ENCODE results near the gene TMEM200A.

- TF ChIP-seq, protein P1, sequence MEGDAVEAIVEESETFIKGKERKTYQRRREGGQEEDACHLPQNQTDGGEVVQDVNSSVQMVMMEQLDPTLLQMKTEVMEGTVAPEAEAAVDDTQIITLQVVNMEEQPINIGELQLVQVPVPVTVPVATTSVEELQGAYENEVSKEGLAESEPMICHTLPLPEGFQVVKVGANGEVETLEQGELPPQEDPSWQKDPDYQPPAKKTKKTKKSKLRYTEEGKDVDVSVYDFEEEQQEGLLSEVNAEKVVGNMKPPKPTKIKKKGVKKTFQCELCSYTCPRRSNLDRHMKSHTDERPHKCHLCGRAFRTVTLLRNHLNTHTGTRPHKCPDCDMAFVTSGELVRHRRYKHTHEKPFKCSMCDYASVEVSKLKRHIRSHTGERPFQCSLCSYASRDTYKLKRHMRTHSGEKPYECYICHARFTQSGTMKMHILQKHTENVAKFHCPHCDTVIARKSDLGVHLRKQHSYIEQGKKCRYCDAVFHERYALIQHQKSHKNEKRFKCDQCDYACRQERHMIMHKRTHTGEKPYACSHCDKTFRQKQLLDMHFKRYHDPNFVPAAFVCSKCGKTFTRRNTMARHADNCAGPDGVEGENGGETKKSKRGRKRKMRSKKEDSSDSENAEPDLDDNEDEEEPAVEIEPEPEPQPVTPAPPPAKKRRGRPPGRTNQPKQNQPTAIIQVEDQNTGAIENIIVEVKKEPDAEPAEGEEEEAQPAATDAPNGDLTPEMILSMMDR (IDR thresholded peaks at IDR 0.05; ENCODE audit: borderline replicate concordance, extremely low read depth, low read length, poor library complexity, severe bottlenecking), result no peak
- TF ChIP-seq EZH2 (IDR thresholded peaks at IDR 0.05; ENCODE audit: borderline replicate concordance, low read depth, low read length, severe bottlenecking), result no peak
These were observed 108.1 kb downstream of the TMEM200A start for GRCh38 chr6:130473886-130474285.

Measured in DND-41 (cell line).